ENCODE measurements around the gene EP300. TPM values are rescaled to one million over a fixed set of nuclear protein-coding genes. Genes with fewer than 3 reads are reported as not detected.

EP300 gene
- total and polyA plus RNA-seq, 2 of the 8 experiments (the other 6 are each of a cell fraction or from before 2014, with no cell fraction given), result 39.5 to 109 TPM

DNA sequence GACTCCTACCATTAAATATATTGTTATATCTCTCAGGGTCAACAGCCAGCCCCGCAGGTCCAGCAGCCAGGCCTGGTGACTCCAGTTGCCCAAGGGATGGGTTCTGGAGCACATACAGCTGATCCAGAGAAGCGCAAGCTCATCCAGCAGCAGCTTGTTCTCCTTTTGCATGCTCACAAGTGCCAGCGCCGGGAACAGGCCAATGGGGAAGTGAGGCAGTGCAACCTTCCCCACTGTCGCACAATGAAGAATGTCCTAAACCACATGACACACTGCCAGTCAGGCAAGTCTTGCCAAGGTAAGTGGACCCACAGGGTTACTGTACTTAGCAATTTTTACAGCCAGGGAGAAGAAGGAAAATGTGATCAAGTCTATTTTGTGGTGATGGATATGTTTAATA is 35.1 kb downstream of the EP300 start (continued):
- TF ChIP-seq TBP (IDR thresholded peaks at IDR 0.05; ENCODE audit: low read depth, low read length), result no peak
- no peak for TF ChIP-seq FOSL1 (IDR thresholded peaks at IDR 0.05; ENCODE audit: insufficient read depth, low read depth, low read length)
- TF ChIP-seq, protein P1, sequence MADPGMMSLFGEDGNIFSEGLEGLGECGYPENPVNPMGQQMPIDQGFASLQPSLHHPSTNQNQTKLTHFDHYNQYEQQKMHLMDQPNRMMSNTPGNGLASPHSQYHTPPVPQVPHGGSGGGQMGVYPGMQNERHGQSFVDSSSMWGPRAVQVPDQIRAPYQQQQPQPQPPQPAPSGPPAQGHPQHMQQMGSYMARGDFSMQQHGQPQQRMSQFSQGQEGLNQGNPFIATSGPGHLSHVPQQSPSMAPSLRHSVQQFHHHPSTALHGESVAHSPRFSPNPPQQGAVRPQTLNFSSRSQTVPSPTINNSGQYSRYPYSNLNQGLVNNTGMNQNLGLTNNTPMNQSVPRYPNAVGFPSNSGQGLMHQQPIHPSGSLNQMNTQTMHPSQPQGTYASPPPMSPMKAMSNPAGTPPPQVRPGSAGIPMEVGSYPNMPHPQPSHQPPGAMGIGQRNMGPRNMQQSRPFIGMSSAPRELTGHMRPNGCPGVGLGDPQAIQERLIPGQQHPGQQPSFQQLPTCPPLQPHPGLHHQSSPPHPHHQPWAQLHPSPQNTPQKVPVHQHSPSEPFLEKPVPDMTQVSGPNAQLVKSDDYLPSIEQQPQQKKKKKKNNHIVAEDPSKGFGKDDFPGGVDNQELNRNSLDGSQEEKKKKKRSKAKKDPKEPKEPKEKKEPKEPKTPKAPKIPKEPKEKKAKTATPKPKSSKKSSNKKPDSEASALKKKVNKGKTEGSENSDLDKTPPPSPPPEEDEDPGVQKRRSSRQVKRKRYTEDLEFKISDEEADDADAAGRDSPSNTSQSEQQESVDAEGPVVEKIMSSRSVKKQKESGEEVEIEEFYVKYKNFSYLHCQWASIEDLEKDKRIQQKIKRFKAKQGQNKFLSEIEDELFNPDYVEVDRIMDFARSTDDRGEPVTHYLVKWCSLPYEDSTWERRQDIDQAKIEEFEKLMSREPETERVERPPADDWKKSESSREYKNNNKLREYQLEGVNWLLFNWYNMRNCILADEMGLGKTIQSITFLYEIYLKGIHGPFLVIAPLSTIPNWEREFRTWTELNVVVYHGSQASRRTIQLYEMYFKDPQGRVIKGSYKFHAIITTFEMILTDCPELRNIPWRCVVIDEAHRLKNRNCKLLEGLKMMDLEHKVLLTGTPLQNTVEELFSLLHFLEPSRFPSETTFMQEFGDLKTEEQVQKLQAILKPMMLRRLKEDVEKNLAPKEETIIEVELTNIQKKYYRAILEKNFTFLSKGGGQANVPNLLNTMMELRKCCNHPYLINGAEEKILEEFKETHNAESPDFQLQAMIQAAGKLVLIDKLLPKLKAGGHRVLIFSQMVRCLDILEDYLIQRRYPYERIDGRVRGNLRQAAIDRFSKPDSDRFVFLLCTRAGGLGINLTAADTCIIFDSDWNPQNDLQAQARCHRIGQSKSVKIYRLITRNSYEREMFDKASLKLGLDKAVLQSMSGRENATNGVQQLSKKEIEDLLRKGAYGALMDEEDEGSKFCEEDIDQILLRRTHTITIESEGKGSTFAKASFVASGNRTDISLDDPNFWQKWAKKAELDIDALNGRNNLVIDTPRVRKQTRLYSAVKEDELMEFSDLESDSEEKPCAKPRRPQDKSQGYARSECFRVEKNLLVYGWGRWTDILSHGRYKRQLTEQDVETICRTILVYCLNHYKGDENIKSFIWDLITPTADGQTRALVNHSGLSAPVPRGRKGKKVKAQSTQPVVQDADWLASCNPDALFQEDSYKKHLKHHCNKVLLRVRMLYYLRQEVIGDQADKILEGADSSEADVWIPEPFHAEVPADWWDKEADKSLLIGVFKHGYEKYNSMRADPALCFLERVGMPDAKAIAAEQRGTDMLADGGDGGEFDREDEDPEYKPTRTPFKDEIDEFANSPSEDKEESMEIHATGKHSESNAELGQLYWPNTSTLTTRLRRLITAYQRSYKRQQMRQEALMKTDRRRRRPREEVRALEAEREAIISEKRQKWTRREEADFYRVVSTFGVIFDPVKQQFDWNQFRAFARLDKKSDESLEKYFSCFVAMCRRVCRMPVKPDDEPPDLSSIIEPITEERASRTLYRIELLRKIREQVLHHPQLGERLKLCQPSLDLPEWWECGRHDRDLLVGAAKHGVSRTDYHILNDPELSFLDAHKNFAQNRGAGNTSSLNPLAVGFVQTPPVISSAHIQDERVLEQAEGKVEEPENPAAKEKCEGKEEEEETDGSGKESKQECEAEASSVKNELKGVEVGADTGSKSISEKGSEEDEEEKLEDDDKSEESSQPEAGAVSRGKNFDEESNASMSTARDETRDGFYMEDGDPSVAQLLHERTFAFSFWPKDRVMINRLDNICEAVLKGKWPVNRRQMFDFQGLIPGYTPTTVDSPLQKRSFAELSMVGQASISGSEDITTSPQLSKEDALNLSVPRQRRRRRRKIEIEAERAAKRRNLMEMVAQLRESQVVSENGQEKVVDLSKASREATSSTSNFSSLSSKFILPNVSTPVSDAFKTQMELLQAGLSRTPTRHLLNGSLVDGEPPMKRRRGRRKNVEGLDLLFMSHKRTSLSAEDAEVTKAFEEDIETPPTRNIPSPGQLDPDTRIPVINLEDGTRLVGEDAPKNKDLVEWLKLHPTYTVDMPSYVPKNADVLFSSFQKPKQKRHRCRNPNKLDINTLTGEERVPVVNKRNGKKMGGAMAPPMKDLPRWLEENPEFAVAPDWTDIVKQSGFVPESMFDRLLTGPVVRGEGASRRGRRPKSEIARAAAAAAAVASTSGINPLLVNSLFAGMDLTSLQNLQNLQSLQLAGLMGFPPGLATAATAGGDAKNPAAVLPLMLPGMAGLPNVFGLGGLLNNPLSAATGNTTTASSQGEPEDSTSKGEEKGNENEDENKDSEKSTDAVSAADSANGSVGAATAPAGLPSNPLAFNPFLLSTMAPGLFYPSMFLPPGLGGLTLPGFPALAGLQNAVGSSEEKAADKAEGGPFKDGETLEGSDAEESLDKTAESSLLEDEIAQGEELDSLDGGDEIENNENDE (IDR thresholded peaks at IDR 0.05; ENCODE audit: insufficient replicate concordance, low read length), result no peak
- TF ChIP-seq, protein P2, sequence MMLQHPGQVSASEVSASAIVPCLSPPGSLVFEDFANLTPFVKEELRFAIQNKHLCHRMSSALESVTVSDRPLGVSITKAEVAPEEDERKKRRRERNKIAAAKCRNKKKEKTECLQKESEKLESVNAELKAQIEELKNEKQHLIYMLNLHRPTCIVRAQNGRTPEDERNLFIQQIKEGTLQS (IDR thresholded peaks at IDR 0.05; ENCODE audit: insufficient read depth, low read depth, low read length), result no peak
- no peak for TF ChIP-seq EGR1 (IDR thresholded peaks at IDR 0.05; ENCODE audit: borderline replicate concordance, low read depth, low read length)
- no peak for TF ChIP-seq SRF (IDR thresholded peaks at IDR 0.05; ENCODE audit: low read depth, low read length)
- TF ChIP-seq, protein P3, sequence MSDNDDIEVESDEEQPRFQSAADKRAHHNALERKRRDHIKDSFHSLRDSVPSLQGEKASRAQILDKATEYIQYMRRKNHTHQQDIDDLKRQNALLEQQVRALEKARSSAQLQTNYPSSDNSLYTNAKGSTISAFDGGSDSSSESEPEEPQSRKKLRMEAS (IDR thresholded peaks at IDR 0.05), result no peak
